H9 (cell line): Measurements from ENCODE around the gene AURKB. TPM values are rescaled to one million over a fixed set of nuclear protein-coding genes. Genes with fewer than 3 reads are reported as not detected.

Source experiments
- DNase-seq: peaks from one replicate; pipeline ENCODE4 v3.0.0-alpha.2; 2017
- H2AFZ ChIP-seq: one replicate; pipeline ENCODE4 v1.6.1; 2013; ENCODE audit warnings: mild to moderate bottlenecking, low read length, control low read depth, moderate library complexity
- H2AK5ac ChIP-seq: 2 replicates; pipeline ENCODE4 v1.6.1; 2013; ENCODE audit warnings: low read length, control low read depth, mixed read lengths; ENCODE audit not compliant: insufficient read length
- H2BK120ac ChIP-seq: one replicate; pipeline ENCODE4 v1.6.1; 2013; ENCODE audit warnings: low read depth, mild to moderate bottlenecking, low read length, control low read depth, inconsistent platforms; ENCODE audit not compliant: poor library complexity, severe bottlenecking
- H2BK12ac ChIP-seq: 2 replicates; pipeline ENCODE4 v1.6.1; 2013; ENCODE audit warnings: low read length, control low read depth, mixed read lengths, low read depth; ENCODE audit not compliant: insufficient read length
- H2BK15ac ChIP-seq: 2 replicates; pipeline ENCODE4 v1.6.1; 2013; ENCODE audit warnings: low read depth, low read length, control low read depth
- H2BK20ac ChIP-seq: one replicate; pipeline ENCODE4 v1.6.1; 2013; ENCODE audit warnings: low read depth, mild to moderate bottlenecking, low read length, control low read depth, inconsistent platforms; ENCODE audit not compliant: poor library complexity, severe bottlenecking
- H2BK5ac ChIP-seq: 2 replicates; pipeline ENCODE4 v1.6.1; 2013; ENCODE audit warnings: low read length, control low read depth, mixed read lengths; ENCODE audit not compliant: insufficient read length
- H3K14ac ChIP-seq: 2 replicates; pipeline ENCODE4 v1.6.1; 2013; ENCODE audit warnings: low read length, control low read depth; ENCODE audit not compliant: insufficient read depth
- H3K18ac ChIP-seq: 2 replicates; pipeline ENCODE4 v1.6.1; 2013; ENCODE audit warnings: low read depth, mild to moderate bottlenecking, mixed read lengths, low read length, control low read depth; ENCODE audit not compliant: insufficient read length
- H3K23ac ChIP-seq: 2 replicates; pipeline ENCODE4 v1.6.1; 2013; ENCODE audit warnings: low read length, control low read depth, mixed read lengths, low read depth; ENCODE audit not compliant: insufficient read length
- H3K23me2 ChIP-seq: 2 replicates; pipeline ENCODE4 v1.6.1; 2013; ENCODE audit warnings: low read depth, mild to moderate bottlenecking, mixed read lengths, low read length, control low read depth; ENCODE audit not compliant: insufficient read length, poor library complexity, severe bottlenecking
- H3K27ac ChIP-seq: 2 replicates; pipeline ENCODE4 v1.5.1; 2013; ENCODE audit warnings: low read length, control low read depth, mixed read lengths, low read depth; ENCODE audit not compliant: insufficient read length
- H3K27me3 ChIP-seq: 2 replicates; pipeline ENCODE4 v1.6.1; 2013; ENCODE audit warnings: low read length, control low read depth, inconsistent platforms; ENCODE audit not compliant: insufficient read depth
- H3K4ac ChIP-seq: 2 replicates; pipeline ENCODE4 v1.6.1; 2013; ENCODE audit warnings: low read depth, mild to moderate bottlenecking, control low read depth, inconsistent platforms, low read length, moderate library complexity
- H3K4me1 ChIP-seq: 2 replicates; pipeline ENCODE4 v1.6.1; 2013; ENCODE audit warnings: low read length, control low read depth, inconsistent platforms; ENCODE audit not compliant: insufficient read depth
- H3K4me2 ChIP-seq: 2 replicates; pipeline ENCODE4 v1.6.1; 2013; ENCODE audit warnings: low read length, control low read depth, mixed read lengths; ENCODE audit not compliant: insufficient read length, insufficient read depth
- H3K56ac ChIP-seq: 2 replicates; pipeline ENCODE4 v1.6.1; 2013; ENCODE audit warnings: low read depth, mild to moderate bottlenecking, mixed read lengths, low read length, control low read depth; ENCODE audit not compliant: insufficient read length
- H3K79me1 ChIP-seq: 2 replicates; pipeline ENCODE4 v1.6.1; 2013; ENCODE audit warnings: low read depth, mild to moderate bottlenecking, moderate library complexity, low read length, control low read depth, inconsistent platforms; ENCODE audit not compliant: insufficient read depth, poor library complexity, severe bottlenecking
- H3K79me2 ChIP-seq: 2 replicates; pipeline ENCODE4 v1.6.1; 2013; ENCODE audit warnings: low read length, control low read depth, inconsistent platforms; ENCODE audit not compliant: insufficient read depth
- H3K9ac ChIP-seq: 2 replicates; pipeline ENCODE4 v1.6.1; 2013; ENCODE audit warnings: low read length, control low read depth, mixed read lengths; ENCODE audit not compliant: insufficient read length; ENCODE audit errors: extremely low read depth
- H3K9me3 ChIP-seq: one replicate; pipeline ENCODE4 v1.6.1; 2013; ENCODE audit warnings: low read depth, low read length, inconsistent platforms; ENCODE audit not compliant: control insufficient read depth
- H3T11ph ChIP-seq: one replicate; pipeline ENCODE4 v1.6.1; 2013; ENCODE audit warnings: mild to moderate bottlenecking, low read length, control low read depth, inconsistent platforms
- H4K20me1 ChIP-seq: one replicate; pipeline ENCODE4 v1.6.1; 2013; ENCODE audit not compliant: control insufficient read depth, insufficient read length, insufficient read depth
- H4K5ac ChIP-seq: 2 replicates; pipeline ENCODE4 v1.6.1; 2013; ENCODE audit warnings: low read depth, mild to moderate bottlenecking, mixed read lengths, low read length, control low read depth; ENCODE audit not compliant: insufficient read length
- H4K8ac ChIP-seq: replicated peaks from 2 replicates; pipeline ENCODE4 v1.6.1; 2013; ENCODE audit warnings: low read length, control low read depth, mixed read lengths, low read depth; ENCODE audit not compliant: insufficient read length
- H4K91ac ChIP-seq: 2 replicates; pipeline ENCODE4 v1.6.1; 2013; ENCODE audit warnings: low read depth, mild to moderate bottlenecking, moderate library complexity, mixed read lengths, low read length, control low read depth; ENCODE audit not compliant: insufficient read length
- H3K27ac Mint-ChIP-seq, 3 experiments: 2 replicates in 2 of 3; 3 replicates in 1 of 3; pipeline ENCODE4 v1.8.0; 2020 to 2021; ENCODE audit warnings: mixed read lengths in 3 of 3, mild to moderate bottlenecking in 1 of 3, moderate library complexity in 1 of 3
- H3K27me3 Mint-ChIP-seq: 2 replicates; pipeline ENCODE4 v1.8.0; 2021; ENCODE audit warnings: low read depth, mild to moderate bottlenecking, moderate library complexity, mixed read lengths
- H3K36me3 Mint-ChIP-seq, 3 experiments: 2 replicates in 2 of 3; 3 replicates in 1 of 3; pipeline ENCODE4 v1.8.0; 2020 to 2021; ENCODE audit warnings: low read depth in 3 of 3, mixed read lengths in 3 of 3; ENCODE audit not compliant: insufficient read depth in 1 of 3
- H3K4me1 Mint-ChIP-seq, 2 experiments: 2 replicates each; pipeline ENCODE4 v1.8.0; 2020; ENCODE audit warnings: mixed read lengths in 2 of 2
- H3K4me3 Mint-ChIP-seq, 2 experiments: 2 replicates in 1 of 2; 3 replicates in 1 of 2; pipeline ENCODE4 v1.8.0; 2020 to 2021; ENCODE audit warnings: mild to moderate bottlenecking in 2 of 2, mixed read lengths in 2 of 2, moderate library complexity in 1 of 2
- H3K9me3 Mint-ChIP-seq, 2 experiments: 2 replicates in 1 of 2; 3 replicates in 1 of 2; pipeline ENCODE4 v1.8.0; 2020; ENCODE audit warnings: mild to moderate bottlenecking in 2 of 2, mixed read lengths in 2 of 2, moderate library complexity in 1 of 2
- CTCF ChIP-seq: fragments of 200-600 bp; sonication (generic); conservative IDR thresholded peaks from 3 replicates; pipeline ENCODE4 v1.8.0; 2021; ENCODE audit warnings: antibody characterized with exemption, mild to moderate bottlenecking
- WGBS: extraction: QIAGEN DNeasy Blood & Tissue Kit; methylation state at CpG from one replicate; pipeline ENCODE4 v1.1.7; 2013; ENCODE audit warnings: missing lambda C conversion rate, low lambda C conversion rate, mixed read lengths; ENCODE audit not compliant: insufficient read length; ENCODE audit errors: extremely low coverage; 5-methylcytosine and 5-hydroxymethylcytosine counted together
- total RNA-seq: library from RNA; stranded (reverse); gene quantifications from 2 replicates; pipeline ENCODE4 v1.2.1, GENCODE V29; 2021

The AURKB gene
- total RNA-seq, 1 experiment from 2014 or later = 171 TPM

GRCh38 chr17:8204761-8205555 lies 5.4 kb downstream of the AURKB start:
- Histone ChIP-seq H4K8ac (no peak overlapping the region), H3K23me2 (peaks cover 3% of the 10 kb centered on the region), H3K4ac (no peak overlapping the region), H2BK15ac (no peak overlapping the region), H2BK5ac (no peak overlapping the region), H2BK20ac (no peak overlapping the region), H3K9me3 (no peaks in the 10 kb centered on the region), H3K4me1 (no peaks in the 10 kb centered on the region), H3K18ac (no peak overlapping the region), H2BK120ac (no peak overlapping the region), H2AK5ac (no peak overlapping the region), H2BK12ac (no peak overlapping the region), H3K9ac (no peak overlapping the region), H3K79me2 (peaks cover 4% of the 10 kb centered on the region; the same call in 1 of the 2 replicates), H2AFZ (no peak overlapping the region), H3K14ac (no peak overlapping the region), H3K27me3 (no peaks in the 10 kb centered on the region), H4K20me1 (no peaks in the 10 kb centered on the region), H3K56ac (no peak overlapping the region), H3K79me1 (peaks cover 3% of the 10 kb centered on the region), H4K91ac (no peak overlapping the region), H3K4me2 (no peak overlapping the region), H3T11ph (no peak overlapping the region), H4K5ac (no peak overlapping the region), H3K27ac (no peak overlapping the region), H3K23ac (no peak overlapping the region)
- no peaks in the 10 kb centered on the region for H3K9me3 Mint-ChIP-seq
- H3K27me3 Mint-ChIP-seq = no peaks in the 10 kb centered on the region
- peaks cover 51 to 54% (median 53%) of the 10 kb centered on the region in 3 experiments for H3K36me3 Mint-ChIP-seq
- no peak for DNase-seq
- no peak for TF ChIP-seq CTCF
- H3K4me1 Mint-ChIP-seq = peaks cover 5 to 18% of the 10 kb centered on the region in 2 experiments
- peak overlapping the region in 1 of 3 experiments; percentile 53; a peak in 1 of 7 replicates for H3K27ac Mint-ChIP-seq
- no peak overlapping the region for H3K4me3 Mint-ChIP-seq
- WGBS = no CpG with 5 or more reads among the region's 19 CpGs
